Measurements from ENCODE around the gene PHTF2. TPM values are rescaled to one million over a fixed set of nuclear protein-coding genes. Genes with fewer than 3 reads are reported as not detected.

PHTF2 gene
- total and polyA plus RNA-seq, 2 donors (not counting 3 experiments of a cell fraction or from before 2014, with no cell fraction given) = 13.3 to 21.4 TPM

GRCh38 chr7:77930496-77930895, 131.9 kb downstream of the PHTF2 start:
- ChIA-PET POLR2A (no interaction called here), CTCF (no interaction called here)
- no peaks in the 10 kb centered on the region for H4K20me1 ChIP-seq (replicated peaks; ENCODE audit: control insufficient read depth, extremely low read depth, insufficient read depth, low read length)
- H2AFZ ChIP-seq (ENCODE audit: low read depth, low read length) = no peak overlapping the region
- no peaks in the 10 kb centered on the region for H3K9me1 ChIP-seq (replicated peaks; ENCODE audit: control insufficient read depth, extremely low read depth, insufficient read depth, low read length)
- no peaks in the 10 kb centered on the region for H3K27me3 ChIP-seq (ENCODE audit: control insufficient read depth in 2 of 2, insufficient read depth in 2 of 2, low read length in 2 of 2)
- DNase-seq (ENCODE audit: low read depth, low spot score) (no peak), FAIRE-seq (no peak)
- dilution Hi-C loops (cut with MboI; ENCODE audit: extremely low pct_ligation_motif_present, low sequenced_read_pairs) = no loop called here
- peaks cover 2% of the 10 kb centered on the region for H3K4me1 ChIP-seq (ENCODE audit: control insufficient read depth, extremely low read depth, insufficient read depth, low read length)
- peaks cover 0 to 2% of the 10 kb centered on the region in 2 experiments for H3K36me3 ChIP-seq (ENCODE audit: control insufficient read depth in 2 of 2, extremely low read depth in 1 of 2, insufficient read depth in 2 of 2, low read length in 2 of 2)
- H3K4me2 ChIP-seq (ENCODE audit: insufficient read depth, low read length) = no peak overlapping the region
- H3K9me3 ChIP-seq (replicated peaks; ENCODE audit: control insufficient read depth, insufficient read depth, low read length) = no peaks in the 10 kb centered on the region
- intact Hi-C loops (cut with micrococcal nuclease) = no loop called here
- H3K27ac ChIP-seq (ENCODE audit: insufficient read depth, low read depth, low read length) = no peak overlapping the region
- no peak overlapping the region for H3K9ac ChIP-seq (replicated peaks; ENCODE audit: extremely low read depth, insufficient read depth, low read length)
- no TSS peak for BruUV-seq (replicated peaks)
- TF ChIP-seq FOS (IDR thresholded peaks at IDR 0.05; ENCODE audit: borderline replicate concordance, insufficient read depth, low read length) (no peak), JUN (IDR thresholded peaks at IDR 0.05; ENCODE audit: borderline replicate concordance, insufficient read depth, insufficient read length, low read depth) (no peak), GATA2 (IDR thresholded peaks at IDR 0.05; ENCODE audit: insufficient read depth, insufficient read length, low read depth, low read length) (no peak), MYC (IDR thresholded peaks at IDR 0.05; ENCODE audit: low read depth, low read length) (no peak), POLR2A (IDR thresholded peaks at IDR 0.05; ENCODE audit: low read depth, low read length) (no peak), POLR2AphosphoS5 (IDR thresholded peaks at IDR 0.05; ENCODE audit: insufficient read depth, low read depth, low read length) (no peak), EZH2 (IDR thresholded peaks at IDR 0.05; ENCODE audit: borderline replicate concordance, low read depth, low read length, severe bottlenecking) (no peak)
- TF ChIP-seq, protein P1, sequence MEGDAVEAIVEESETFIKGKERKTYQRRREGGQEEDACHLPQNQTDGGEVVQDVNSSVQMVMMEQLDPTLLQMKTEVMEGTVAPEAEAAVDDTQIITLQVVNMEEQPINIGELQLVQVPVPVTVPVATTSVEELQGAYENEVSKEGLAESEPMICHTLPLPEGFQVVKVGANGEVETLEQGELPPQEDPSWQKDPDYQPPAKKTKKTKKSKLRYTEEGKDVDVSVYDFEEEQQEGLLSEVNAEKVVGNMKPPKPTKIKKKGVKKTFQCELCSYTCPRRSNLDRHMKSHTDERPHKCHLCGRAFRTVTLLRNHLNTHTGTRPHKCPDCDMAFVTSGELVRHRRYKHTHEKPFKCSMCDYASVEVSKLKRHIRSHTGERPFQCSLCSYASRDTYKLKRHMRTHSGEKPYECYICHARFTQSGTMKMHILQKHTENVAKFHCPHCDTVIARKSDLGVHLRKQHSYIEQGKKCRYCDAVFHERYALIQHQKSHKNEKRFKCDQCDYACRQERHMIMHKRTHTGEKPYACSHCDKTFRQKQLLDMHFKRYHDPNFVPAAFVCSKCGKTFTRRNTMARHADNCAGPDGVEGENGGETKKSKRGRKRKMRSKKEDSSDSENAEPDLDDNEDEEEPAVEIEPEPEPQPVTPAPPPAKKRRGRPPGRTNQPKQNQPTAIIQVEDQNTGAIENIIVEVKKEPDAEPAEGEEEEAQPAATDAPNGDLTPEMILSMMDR (IDR thresholded peaks at IDR 0.05; ENCODE audit: extremely low read depth in 1 of 2, insufficient read depth in 1 of 2, low read depth in 1 of 2, low read length in 2 of 2) = no peak
- TF ChIP-seq, protein P2, sequence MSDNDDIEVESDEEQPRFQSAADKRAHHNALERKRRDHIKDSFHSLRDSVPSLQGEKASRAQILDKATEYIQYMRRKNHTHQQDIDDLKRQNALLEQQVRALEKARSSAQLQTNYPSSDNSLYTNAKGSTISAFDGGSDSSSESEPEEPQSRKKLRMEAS (IDR thresholded peaks at IDR 0.05; ENCODE audit: insufficient read depth, insufficient read length) = no peak
- no peaks in the 10 kb centered on the region for H3K79me2 ChIP-seq (ENCODE audit: control insufficient read depth, insufficient read depth, low read length)
- H3K4me3 ChIP-seq (replicated peaks in 1 of 3; ENCODE audit: insufficient read depth in 1 of 3, low read depth in 1 of 3, low read length in 3 of 3) = no peak overlapping the region
